GM21825 (cell line): Measurements from ENCODE around the gene SPECC1L.
"Not testable (repeated sequence)": the region's sequence is repeated elsewhere in the genome, so short reads cannot be mapped to it uniquely, and the experiment has no call there.

ENCODE experiments used
- ATAC-seq: cut with Tn5 transposase; IDR thresholded peaks from one replicate; pipeline ENCODE4 v1.9.1; 2021; ENCODE audit warnings: mild to moderate bottlenecking, moderate library complexity; ENCODE audit not compliant: unreplicated experiment

The SPECC1L gene, protein sequence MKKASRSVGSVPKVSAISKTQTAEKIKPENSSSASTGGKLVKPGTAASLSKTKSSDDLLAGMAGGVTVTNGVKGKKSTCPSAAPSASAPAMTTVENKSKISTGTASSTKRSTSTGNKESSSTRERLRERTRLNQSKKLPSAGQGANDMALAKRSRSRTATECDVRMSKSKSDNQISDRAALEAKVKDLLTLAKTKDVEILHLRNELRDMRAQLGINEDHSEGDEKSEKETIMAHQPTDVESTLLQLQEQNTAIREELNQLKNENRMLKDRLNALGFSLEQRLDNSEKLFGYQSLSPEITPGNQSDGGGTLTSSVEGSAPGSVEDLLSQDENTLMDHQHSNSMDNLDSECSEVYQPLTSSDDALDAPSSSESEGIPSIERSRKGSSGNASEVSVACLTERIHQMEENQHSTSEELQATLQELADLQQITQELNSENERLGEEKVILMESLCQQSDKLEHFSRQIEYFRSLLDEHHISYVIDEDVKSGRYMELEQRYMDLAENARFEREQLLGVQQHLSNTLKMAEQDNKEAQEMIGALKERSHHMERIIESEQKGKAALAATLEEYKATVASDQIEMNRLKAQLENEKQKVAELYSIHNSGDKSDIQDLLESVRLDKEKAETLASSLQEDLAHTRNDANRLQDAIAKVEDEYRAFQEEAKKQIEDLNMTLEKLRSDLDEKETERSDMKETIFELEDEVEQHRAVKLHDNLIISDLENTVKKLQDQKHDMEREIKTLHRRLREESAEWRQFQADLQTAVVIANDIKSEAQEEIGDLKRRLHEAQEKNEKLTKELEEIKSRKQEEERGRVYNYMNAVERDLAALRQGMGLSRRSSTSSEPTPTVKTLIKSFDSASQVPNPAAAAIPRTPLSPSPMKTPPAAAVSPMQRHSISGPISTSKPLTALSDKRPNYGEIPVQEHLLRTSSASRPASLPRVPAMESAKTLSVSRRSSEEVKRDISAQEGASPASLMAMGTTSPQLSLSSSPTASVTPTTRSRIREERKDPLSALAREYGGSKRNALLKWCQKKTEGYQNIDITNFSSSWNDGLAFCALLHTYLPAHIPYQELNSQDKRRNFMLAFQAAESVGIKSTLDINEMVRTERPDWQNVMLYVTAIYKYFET

DNA sequence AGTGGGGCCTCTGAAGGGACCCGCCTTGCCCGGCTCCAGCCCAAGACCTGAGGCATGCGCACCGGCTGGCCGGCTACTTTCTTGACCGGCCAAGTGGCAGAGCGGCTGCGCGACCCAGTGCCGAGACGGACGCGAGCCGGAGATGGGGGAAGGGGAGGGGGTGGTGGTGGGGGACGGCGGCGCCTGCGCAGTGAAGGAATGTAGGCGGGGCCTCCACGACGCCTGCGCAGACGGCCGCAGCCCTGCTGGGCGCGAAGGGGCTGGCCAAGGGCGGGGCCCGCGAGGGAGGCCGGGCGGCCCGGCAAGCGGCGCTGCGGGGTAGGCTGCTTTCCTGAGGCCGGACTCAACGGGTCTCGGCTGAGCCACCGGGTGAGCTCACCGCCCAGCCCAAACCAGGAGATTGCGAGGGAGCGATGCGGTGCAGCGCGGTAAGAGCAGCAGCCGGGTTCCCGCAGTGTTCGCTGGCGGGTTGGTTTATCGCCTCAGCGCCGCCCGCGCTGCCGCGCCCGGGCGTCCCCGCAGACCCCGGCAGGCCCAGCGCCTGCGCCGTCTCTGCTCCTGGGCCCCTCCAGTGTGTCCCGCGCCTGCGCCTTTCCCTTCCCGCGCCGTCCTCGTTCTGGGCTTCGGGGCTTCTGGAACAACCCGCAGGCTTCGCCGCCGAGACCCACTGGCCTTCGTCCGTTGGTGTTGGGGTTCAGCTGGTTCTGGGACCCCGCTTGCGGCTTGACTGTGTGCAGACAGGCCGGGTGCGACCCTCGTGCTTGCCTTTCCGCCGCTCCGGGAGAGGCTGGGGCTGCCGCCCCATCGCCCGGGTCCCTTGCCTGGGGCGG lies at the start of gene SPECC1L:
Gene SPECC1L, plus strand, starts transcription at position 276 of the 830 bp plus-strand sequence. CDS start 31,401 bp downstream, outside the sequence.
- peak; percentile 85 for ATAC-seq

DNA sequence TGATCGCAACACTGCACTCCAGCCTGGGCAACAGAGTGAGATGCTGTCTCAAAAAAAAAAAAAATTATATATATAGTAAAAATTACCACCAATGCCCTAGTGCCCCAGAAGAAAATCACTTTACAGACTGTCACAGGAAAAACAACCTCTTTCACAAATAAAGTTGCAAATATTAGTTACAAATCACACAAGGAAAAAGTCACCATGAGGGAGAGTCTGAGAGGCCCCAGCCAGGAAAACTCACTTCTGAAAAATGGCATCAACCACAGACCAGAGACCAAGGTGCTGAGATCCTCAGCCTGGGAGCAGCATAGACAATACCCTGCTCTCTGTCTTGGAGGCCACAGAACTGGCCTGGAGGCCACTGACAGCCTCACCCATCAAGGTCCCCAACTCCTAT lies 46.2 kb upstream of the SPECC1L start:
- ATAC-seq, result no peak

DNA sequence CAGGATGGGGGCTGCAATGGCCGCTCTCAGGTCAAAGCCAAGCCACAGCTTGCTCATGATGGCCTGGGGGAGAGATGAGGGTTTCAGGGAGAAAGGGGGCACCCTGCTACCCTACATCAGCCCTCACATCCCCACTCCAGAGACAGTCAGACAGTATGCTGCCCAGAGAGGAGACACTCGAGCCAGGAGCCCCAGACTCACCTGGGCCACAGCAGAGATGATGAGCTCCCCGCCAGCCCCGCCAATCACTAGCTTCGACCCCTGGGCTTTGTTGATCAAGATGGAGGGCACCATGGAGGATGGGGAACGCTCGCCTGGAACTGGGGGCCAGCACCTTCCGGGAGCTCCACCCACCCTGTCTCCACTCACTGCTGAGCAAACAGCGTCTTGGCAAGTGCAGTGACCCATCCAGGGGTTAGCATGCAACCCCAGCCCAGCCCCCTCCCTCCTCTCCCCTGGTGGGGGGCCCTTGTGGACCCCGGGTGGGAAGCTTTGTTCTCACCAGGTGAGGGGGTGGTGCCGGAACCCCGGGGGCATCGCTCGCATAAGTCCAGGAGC lies 45.5 kb upstream of the SPECC1L start:
- no peak for ATAC-seq

DNA sequence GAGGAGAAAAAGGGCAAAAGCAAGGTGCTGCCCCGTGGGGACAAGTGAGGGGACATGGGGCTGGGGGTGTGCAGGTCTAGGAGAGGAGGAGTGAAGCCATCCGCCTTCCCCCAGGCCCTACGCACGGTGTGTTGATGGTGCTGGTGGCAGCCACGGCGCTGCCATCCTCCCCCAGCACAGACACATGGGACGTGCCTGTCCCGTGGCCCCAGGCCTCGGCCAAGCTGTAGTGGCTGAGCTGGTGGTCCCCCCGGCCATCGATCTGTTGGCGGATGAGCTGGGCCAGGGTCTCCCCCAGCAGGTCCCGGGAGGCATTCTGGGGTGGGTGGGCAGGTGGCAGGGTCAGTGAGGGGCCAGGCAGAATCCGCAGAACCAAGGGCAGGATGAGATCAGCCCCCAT lies 44.7 kb upstream of the SPECC1L start:
- ATAC-seq, result no peak

DNA sequence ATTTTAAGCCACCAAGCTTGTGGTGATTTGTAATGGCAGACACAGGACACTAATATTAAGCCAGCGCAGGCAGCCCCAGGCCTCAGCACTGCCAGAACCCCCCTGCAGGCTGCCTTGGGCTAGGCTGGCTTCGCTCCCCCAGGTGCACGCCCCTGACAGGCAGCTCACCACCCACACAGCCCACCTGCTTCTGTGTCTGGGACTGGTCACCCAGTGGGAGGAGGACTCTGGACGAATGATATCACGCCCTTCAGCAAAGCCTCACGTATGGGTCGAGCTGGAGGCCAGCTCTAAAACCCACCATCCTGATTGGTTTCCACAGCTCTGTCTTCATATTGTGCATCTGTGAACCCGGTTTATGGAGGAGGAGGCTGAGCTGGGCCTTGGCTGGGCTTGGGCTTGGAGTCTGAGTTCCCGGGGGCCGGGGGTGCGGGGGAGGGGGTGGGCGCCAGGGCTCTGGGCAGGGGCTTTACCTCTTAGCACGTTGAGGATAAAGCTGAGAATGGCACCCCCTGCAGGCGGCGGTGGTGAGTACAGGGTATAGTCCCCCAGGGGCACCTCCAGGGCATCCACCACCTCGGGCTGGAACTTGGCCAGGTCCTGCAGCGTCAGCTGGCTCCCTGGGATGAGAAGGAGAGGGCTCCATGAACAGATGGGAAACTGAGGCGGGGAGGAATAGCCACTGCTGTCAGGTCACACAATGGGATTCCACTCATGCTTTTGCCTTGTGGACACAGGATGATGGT lies 39.5 kb upstream of the SPECC1L start:
- no peak for ATAC-seq

DNA sequence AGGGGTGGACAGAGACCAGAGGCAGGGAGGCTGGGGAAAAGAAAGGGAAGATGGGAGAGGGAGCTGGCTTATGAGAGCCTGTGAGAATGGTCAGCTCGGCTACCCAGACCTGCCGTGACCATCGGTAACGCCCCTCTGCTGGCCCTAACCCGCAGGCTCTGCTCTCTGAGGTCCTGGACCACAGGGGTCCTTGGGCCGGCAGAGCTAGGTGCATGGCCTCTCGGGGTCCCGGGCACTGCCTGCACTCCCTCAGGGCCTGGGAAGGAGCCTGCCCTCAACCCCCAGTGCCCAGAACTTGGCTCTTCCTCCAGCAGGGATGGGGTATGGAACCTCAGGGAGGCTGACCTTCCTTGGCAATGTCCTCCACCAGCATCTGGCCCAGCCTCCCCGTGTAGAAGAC lies 38.9 kb upstream of the SPECC1L start:
- no peak for ATAC-seq

DNA sequence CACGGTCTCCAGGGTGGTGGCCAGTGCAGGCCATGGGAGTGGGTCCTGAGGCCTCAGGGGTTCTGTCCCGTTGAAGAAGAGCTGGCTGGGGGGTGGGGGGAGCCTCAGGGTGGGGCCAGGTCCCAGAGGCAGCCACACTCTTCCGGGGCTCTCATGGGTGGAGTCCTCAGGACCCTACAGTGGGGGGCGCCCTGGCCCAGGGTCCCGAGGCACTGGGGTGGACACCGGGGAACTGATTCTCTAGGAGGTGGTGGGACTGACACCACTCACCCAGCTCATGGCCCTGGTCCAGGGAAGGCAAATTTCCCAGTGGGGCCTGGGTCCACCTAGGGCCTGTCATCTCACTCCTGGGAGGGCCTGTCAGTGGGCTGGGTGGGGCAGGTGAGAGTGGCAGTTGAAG lies 38.5 kb upstream of the SPECC1L start:
- ATAC-seq, result no peak

DNA sequence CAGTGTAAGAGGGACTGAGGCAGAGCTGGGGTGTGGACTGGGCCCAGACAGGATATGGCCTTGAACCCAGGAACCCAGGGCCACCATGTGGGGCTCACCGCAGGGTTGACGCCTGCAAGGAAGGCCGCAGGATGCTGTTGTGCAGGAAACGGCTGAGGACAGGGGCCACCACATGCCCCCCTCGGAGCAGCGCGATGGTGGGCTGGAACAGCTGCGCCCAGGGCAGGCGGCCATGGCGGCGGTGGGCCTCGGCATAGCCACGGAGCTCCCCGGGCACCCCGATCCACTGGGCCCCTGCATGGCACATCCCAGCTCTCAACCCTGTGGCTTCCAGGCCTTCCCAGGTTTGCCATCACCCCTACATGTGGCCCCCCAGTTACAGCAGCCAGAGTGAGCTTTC lies 37.9 kb upstream of the SPECC1L start:
- no peak for ATAC-seq

DNA sequence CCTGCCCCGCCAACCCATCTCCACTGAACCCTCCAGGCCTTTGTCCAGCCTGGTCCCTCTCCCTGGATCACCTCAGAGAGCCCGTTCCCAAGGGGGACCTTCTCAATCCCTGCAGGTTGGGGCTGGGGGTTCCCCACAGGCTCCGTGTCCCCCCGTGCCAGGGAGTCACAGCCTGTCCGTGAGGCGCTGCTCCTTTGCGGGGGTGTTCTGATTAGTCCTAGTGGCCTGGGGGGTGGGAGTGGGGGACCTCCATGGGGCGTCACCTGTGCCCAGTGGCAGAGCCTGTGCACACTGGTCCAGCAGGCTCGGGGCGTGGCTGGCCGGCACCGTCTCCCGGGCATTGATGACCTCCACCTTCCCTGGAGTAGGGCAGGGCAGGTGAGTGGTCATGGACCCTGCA lies 37.4 kb upstream of the SPECC1L start:
- ATAC-seq, result no peak

DNA sequence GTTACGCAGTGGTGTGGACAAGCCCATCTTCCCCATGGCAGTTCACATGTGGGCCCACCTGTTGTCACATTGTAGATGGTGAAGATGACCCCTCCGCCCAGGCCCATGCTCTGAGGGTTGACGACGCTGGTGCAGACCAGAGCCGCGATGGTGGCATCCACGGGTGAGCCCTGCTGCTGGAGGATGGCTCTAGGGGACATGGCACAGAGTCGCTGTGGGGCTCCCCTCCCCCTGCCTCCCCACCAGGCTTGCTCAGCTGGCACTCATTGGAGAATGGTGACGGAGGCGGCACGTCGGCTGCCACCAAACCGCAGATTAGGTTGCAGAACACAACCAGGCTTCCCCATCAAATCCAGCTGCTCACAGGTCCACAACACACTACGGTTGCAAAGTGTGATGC lies 36.8 kb upstream of the SPECC1L start:
- no peak for ATAC-seq

DNA sequence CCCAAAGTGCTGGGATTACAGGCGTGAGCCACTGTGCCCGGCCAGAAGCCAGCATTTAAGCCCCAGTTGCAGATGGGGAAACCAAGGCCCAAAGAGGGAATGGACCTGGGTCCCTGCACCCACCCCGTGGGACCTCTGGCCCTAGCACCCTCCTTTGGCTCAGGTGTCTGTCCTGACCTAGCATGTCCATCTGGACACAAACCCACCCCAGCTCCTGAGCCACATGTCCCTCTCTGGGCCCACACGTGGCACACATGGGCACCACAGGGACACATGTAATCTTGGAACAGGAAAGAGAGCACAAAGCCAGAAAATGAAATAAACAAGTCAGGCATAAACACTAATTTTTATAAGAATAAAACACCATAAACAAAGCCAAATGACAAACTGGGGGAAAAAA lies 35.3 kb upstream of the SPECC1L start:
- ATAC-seq, result no peak

DNA sequence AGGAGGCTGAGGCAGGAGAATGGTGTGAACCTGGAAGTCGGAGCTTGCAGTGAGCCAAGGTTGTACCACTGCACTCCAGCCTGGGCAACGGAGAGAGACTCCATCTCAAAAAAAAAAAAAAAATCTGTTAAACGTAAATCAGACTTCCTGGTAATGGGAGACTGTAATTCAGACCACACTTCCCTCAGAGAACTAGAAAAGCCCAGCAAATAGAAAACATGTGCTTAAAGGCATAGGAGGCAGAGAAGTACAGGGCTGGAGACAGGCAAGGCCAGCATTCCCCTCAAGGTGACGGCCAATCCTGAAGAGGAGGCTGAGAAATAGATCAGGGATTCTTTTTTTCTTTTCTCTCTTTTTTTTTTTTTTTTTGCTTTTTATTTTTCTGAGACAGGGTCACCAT lies 34.0 kb upstream of the SPECC1L start:
- no peak for ATAC-seq

DNA sequence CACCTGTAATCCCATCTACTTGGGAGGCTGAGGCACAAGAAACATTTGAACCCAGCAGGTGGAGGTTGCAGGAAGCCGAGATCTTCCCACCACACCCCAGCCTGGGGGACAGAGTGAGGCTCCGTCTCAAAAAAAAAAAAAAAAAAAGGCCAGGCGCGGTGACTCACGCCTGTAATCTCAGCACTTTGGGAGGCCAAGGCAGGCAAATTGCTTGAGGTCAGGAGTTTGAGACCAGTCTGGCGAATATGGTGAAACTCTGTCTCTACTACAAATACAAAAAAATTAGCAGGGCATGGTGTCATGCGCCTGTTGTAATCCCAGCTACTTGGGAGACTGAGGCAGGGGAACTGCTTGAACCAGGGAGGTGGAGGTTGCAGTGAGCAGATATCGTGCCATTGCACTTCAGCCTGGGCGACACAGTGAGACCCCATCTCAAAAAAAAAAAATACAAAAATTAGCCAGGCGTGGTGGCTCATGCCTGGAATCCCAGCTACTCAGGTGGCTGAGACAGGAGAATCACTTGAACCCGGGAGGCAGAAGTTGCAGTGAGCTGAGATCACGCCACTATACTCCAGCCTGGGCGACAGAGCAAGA lies 32.4 kb upstream of the SPECC1L start:
- not testable (repeated sequence) for ATAC-seq

DNA sequence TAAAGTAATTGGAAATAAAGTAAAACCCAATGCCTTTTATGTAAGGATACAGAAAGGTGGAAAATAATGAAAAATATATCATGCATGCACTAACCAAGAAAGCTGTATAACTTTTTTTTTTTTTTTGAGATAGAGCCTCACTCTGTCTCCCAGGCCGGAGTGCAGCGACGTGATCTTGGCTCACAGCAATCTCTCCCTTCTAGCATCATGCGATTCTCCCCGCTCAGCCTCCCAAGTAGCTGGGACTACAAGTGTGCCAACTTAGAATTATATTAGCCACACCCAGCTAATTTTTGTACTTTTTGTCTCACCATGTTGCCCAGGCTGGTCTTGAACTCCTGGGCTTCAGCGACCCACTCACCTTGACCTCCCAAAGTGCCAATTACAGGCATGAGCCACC lies 30.2 kb upstream of the SPECC1L start:
- no peak for ATAC-seq

DNA sequence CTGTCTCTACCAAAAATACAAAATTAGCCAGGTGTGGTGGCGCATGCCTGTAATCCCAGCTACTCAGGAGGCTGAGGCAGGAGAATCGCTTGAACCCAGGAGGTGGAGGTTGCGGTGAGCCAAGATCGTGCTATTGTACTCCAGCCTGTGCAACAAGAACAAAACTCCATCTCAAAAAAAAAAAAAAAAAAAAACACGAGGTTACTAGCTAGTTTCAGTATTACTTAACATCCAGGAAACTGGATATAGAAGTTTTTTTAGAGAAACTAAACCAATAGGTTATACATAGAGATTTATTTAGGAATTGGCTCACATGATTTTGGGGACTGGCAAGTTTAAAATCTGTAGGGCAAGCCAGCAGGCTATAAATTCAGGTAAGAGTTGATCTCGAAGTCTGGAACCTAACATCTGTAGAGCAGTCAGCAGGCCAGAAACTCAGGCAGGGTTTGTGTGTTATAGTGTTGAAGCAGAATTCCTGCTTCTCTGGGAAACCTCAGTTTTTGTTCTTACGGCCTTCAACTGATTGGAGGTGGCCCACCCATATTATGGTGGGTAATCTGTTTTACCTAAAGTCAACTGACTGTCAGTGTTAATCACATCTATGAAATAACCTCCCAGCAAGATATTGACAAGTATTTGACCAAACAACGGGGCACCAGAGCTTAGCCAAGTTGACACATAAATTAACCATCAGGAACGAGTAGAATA lies 29.5 kb upstream of the SPECC1L start:
- ATAC-seq, result not testable (repeated sequence)

DNA sequence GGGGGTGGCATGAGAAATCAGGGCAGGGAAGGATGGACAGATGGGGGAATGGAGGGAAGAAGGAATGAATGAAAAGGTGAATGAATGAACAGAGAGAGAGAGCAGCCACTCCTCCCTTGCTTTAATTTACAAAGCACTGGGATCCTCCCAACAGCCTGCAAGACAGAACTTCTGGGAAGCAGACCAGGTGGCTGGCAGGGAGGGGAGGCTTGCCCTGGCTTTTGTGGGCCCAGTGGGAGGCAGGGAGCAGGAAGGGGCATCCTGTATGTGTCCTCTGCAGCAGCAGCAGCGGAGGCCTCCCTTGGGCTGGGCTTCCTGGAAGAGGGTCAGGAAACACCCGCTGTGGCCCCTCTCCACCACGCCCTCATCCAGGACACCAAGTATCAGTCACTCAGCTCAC lies 27.2 kb upstream of the SPECC1L start:
- ATAC-seq, result not testable (repeated sequence)

DNA sequence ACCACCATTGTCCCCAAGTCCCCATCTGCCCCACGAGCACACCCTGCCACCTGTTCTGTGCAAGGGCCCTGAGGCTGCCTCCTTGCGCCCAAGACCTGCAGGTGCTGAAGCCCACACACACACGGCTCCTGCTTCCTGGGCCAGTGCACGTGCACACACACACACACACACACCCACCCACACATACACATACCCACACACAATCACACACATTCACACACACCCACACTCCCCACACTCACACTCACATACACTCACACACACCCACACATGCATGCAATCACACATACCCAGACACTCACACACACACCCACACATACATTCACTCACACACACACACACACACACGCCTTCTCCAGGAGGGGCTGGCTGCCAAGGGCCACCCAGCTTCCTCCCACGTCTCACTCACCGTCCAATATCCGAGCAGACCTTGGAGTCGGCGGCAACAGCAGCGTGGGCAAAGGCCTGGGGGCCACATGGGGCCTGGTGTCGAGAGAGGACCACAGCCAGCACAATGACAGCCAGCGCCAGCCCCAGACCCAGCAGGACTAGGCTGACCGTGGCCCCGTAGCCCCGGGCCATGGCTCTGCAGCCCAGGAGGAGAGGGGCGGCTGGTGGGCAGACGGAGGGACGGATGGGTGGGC lies 26.4 kb upstream of the SPECC1L start:
- ATAC-seq, result no peak

DNA sequence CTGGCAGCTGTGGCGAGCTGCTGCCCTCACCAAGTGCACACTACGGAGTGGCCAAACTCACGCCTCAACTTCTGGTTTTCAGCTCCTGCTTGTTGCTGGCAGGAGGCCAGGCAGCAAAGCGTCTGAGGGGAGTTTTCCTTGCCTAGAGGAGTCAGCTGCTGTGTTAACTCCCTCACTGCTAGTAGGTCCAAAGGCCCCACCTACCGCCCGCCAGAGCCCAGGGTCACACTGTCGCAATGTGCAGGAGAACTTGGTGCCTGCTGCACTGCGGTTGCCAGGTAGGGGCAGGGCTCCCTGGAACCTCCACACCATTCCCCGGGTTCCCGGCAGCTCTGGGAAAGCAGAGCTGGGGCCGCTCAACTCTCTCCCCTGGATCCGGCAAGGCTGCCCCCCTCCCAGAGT lies 25.6 kb upstream of the SPECC1L start, which contains the start of gene GGT5:
Gene GGT5, minus strand, starts transcription at position 53 of the 402 bp plus-strand sequence. CDS start 357 bp downstream, outside the sequence.
- not testable (repeated sequence) for ATAC-seq
